ENCODE results near the gene LAMA2.

LAMA2 gene

GRCh38 chr6:129499843-129500219, 616.9 kb downstream of the LAMA2 start:
- Mint-ChIP-seq H3K4me1 (peaks cover 83% of the 10 kb centered on the region), H3K4me3 (no peak overlapping the region), H3K27me3 (no peaks in the 10 kb centered on the region), H3K9me3 (peaks cover 5% of the 10 kb centered on the region), H3K36me3 (ENCODE audit: low read depth) (peaks cover 10% of the 10 kb centered on the region), H3K27ac (no peak overlapping the region)
- no peak for ATAC-seq
- DNase-seq: no peak

DNA sequence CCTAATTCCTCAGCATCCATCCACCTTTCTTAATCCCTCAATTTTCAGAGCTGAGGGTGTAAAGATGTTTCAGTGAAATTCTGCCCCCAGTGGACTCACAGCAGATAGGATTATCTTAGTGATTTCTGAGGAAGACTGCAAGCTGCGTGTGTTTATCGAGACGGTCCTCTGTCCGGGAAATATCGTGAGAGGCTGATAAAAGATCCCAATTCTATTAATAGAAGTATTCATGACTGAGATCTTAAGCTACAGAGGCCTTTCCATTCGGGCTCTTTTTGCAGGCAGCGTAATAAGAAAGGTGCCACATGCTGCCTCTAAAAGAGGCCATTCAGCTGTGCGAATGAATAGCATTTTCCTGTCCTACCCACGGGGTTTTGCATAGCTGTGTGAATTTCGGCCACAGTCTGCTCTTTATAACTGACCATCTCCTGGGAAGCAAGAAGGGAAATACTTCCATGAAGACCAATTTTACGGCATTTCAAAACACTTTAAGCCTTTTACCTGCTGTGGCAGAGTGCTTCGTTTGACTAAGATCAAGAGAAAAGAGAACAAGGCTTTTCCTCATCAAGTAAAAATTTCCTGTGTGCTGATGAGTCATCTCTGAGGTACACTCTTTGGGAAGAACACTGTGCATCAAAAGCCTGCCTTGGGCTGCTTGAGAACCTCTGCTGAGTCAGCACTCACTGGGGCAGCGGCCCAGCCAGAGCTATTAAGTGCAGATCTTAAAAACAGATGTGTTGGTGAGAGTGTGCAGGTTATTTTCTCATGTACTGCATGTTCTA, 618.2 kb downstream of the LAMA2 start:
- H3K27me3 Mint-ChIP-seq: no peaks in the 10 kb centered on the region
- ATAC-seq: peak; percentile 64
- peaks cover 70% of the 10 kb centered on the region for H3K4me1 Mint-ChIP-seq

DNA sequence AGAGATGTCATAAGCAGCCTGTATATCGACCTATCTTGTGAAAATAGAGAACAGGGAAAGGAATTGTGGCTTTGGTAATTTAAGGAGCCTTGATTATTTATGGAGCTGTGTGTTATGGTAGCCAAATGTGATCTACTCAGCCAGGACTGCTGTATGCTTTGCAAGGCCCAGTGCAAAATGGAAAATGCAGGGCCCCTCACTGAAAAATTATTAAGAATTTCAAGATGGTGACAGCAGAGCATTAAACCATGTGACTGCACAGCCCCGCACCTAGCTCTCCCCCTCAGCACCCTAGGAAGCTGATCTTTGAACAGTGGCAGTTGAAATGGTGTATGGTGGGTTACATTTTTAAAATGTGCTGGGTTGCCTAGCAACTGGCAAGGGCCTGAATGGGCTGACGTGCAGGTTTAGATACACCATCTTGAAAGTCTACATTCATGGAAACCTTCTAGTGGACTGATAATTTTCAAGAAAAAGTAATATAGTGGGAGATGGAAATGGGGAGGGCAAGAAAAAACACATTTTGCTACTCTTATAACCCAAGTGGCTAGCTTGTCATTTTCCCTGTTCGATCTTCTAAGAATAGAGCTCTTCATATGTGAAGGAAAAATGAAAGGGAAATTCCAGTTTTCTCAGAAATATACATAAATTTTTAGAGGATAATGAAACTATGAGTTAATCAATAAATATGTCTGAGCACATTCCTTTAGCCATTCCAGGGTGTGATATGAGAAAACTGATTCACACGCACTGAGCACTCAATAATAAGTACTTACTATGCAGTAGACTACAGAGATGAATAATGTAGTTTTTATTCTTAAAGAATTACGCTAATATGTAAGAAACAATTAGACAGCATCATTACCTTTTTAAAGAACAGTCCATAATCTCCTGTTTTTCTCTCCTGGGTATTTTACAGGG, 619.1 kb downstream of the LAMA2 start:
- ATAC-seq (no peak), DNase-seq (no peak)
- Mint-ChIP-seq H3K36me3 (ENCODE audit: low read depth) (no peaks in the 10 kb centered on the region), H3K4me1 (peaks cover 62% of the 10 kb centered on the region), H3K27me3 (no peaks in the 10 kb centered on the region), H3K27ac (peak overlapping the region; percentile 56), H3K9me3 (no peaks in the 10 kb centered on the region), H3K4me3 (no peak overlapping the region)

More for the DNA sequence above, 618.2 kb downstream of the LAMA2 start:
- Mint-ChIP-seq H3K36me3 (ENCODE audit: low read depth) (no peaks in the 10 kb centered on the region), H3K27ac (peak overlapping the region; percentile 56), H3K4me3 (no peak overlapping the region), H3K9me3 (no peaks in the 10 kb centered on the region)
- no peak for DNase-seq

DNA sequence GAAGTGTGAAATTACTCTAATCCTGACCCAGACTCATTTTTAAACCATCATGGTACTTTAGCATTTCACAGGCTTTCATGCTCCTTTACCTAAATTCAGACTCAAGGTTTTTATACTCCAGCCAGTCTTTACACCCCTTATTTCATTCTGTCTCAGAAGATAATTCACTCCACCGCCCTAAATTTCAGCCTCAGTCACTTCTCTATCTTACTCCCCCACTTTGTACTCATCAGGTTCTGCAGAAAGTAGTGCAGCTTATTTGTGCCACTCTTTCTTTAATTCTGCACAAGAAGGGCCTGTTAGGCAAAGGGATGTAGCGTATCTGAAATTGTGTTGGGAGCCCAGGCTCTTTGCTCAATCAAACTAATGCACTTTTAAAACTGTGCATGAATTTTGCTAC, 621.5 kb downstream of the LAMA2 start:
- no peak for ATAC-seq
- Mint-ChIP-seq H3K27me3 (no peaks in the 10 kb centered on the region), H3K27ac (no peak overlapping the region), H3K9me3 (no peaks in the 10 kb centered on the region), H3K4me1 (peaks cover 37% of the 10 kb centered on the region), H3K4me3 (no peak overlapping the region), H3K36me3 (ENCODE audit: low read depth) (no peaks in the 10 kb centered on the region)
- DNase-seq: no peak

- H3K27ac Mint-ChIP-seq: no peak overlapping the region
- no peaks in the 10 kb centered on the region for H3K27me3 Mint-ChIP-seq
- ATAC-seq: no peak
- no peak for DNase-seq
- peaks cover 17% of the 10 kb centered on the region for H3K4me1 Mint-ChIP-seq
- H3K9me3 Mint-ChIP-seq: no peaks in the 10 kb centered on the region
- no peaks in the 10 kb centered on the region for H3K36me3 Mint-ChIP-seq (ENCODE audit: low read depth)
- H3K4me3 Mint-ChIP-seq: no peak overlapping the region
Measured at GRCh38 chr6:129507059-129507807, 624.3 kb downstream of the LAMA2 start.

GRCh38 chr6:129507846-129508245, 624.9 kb downstream of the LAMA2 start:
- Mint-ChIP-seq H3K9me3 (no peaks in the 10 kb centered on the region), H3K27ac (no peak overlapping the region), H3K4me1 (peaks cover 13% of the 10 kb centered on the region), H3K27me3 (no peaks in the 10 kb centered on the region), H3K4me3 (no peak overlapping the region), H3K36me3 (ENCODE audit: low read depth) (no peaks in the 10 kb centered on the region)
- ATAC-seq (no peak), DNase-seq (no peak)

GRCh38 chr6:129508477-129509145, 625.7 kb downstream of the LAMA2 start:
- no peak overlapping the region for H3K27ac Mint-ChIP-seq
- H3K4me1 Mint-ChIP-seq: peaks cover 7% of the 10 kb centered on the region
- DNase-seq (no peak), ATAC-seq (no peak)
- H3K36me3 Mint-ChIP-seq (ENCODE audit: low read depth): no peaks in the 10 kb centered on the region
- H3K4me3 Mint-ChIP-seq: no peak overlapping the region
- H3K9me3 Mint-ChIP-seq: no peaks in the 10 kb centered on the region
- H3K27me3 Mint-ChIP-seq: no peaks in the 10 kb centered on the region

DNA sequence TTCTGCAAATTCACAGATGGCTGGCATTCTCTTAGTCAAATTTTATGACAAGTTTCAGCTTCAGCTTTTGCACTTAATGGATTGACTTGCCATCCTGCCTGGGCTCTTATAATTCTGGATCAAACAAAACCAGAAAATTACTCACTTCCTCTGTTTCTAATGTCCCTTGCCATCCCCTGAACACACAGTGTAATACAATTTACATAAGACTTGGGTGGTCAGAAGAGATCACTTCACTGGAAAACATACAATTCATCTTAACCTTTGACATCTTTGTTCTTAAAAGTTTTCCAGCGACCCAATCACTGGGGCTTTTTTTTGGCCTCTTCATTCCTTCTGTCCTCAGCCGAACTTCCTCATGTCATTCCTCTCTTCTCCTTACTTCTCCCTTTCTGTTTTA, 628.0 kb downstream of the LAMA2 start:
- Mint-ChIP-seq H3K27ac (no peak overlapping the region), H3K9me3 (no peaks in the 10 kb centered on the region), H3K27me3 (no peaks in the 10 kb centered on the region), H3K4me3 (no peak overlapping the region), H3K36me3 (ENCODE audit: low read depth) (no peaks in the 10 kb centered on the region), H3K4me1 (peaks cover 7% of the 10 kb centered on the region)
- DNase-seq: no peak
- ATAC-seq: peak; percentile 40

DNA sequence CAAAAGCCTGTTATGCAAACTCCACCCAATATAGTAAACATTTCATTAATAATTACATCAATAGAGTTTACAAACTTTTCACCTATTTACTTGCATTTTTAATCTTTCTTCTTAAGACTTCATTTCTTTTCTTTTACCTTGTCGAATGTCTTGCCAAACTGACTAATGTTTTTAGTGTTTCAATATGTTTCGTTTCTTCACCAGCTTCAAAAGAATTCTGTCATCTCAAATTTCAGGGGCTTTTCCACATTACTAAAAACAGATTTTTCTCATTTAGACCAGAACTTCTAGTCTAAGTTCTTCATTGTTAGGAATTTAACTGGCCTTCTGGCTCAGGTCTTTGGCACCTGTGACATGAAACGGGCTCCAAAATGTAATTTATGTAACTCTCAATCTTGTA, 630.5 kb downstream of the LAMA2 start:
- H3K4me3 Mint-ChIP-seq: no peak overlapping the region
- H3K36me3 Mint-ChIP-seq (ENCODE audit: low read depth): peaks cover 3% of the 10 kb centered on the region
- no peak for ATAC-seq
- H3K27ac Mint-ChIP-seq: no peak overlapping the region
- peaks cover 7% of the 10 kb centered on the region for H3K4me1 Mint-ChIP-seq
- H3K9me3 Mint-ChIP-seq: no peaks in the 10 kb centered on the region
- H3K27me3 Mint-ChIP-seq: no peaks in the 10 kb centered on the region
- no peak for DNase-seq

DNA sequence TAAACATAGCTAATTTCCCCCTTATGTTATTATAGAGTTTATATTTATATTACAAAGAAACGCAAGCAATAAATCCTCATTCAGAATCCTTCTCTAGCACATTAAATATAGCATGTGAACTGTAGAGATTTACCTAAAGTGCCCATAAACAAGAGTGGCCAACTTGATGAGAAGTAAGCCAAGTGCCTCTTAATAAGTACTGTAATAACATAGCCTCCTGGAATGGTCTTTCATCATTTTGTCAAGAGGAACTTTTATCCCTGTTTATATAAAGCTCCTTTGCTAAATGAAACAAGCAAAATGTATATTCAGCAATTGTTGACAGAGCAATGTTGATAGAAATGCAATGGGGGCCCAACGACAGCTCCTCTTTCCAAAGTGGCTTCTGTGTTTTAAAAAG, 632.1 kb downstream of the LAMA2 start:
- DNase-seq (no peak), ATAC-seq (no peak)
- Mint-ChIP-seq H3K9me3 (no peaks in the 10 kb centered on the region), H3K36me3 (ENCODE audit: low read depth) (peaks cover 3% of the 10 kb centered on the region), H3K27me3 (no peaks in the 10 kb centered on the region), H3K4me1 (peaks cover 7% of the 10 kb centered on the region), H3K27ac (no peak overlapping the region), H3K4me3 (no peak overlapping the region)

GRCh38 chr6:129516005-129516404, 633.1 kb downstream of the LAMA2 start:
- DNase-seq (no peak), ATAC-seq (no peak)
- H3K27me3 Mint-ChIP-seq: no peaks in the 10 kb centered on the region

GRCh38 chr6:129516787-129517186, 633.8 kb downstream of the LAMA2 start:
- Mint-ChIP-seq H3K4me3 (no peak overlapping the region), H3K27ac (no peak overlapping the region), H3K9me3 (no peaks in the 10 kb centered on the region), H3K36me3 (ENCODE audit: low read depth) (peaks cover 3% of the 10 kb centered on the region), H3K27me3 (no peaks in the 10 kb centered on the region), H3K4me1 (peaks cover 7% of the 10 kb centered on the region)
- DNase-seq: no peak
- no peak for ATAC-seq

More at GRCh38 chr6:129516005-129516404, 633.1 kb downstream of the LAMA2 start:
- no peak overlapping the region for H3K27ac Mint-ChIP-seq
- H3K4me3 Mint-ChIP-seq: no peak overlapping the region
- H3K9me3 Mint-ChIP-seq: no peaks in the 10 kb centered on the region
- peaks cover 5% of the 10 kb centered on the region for H3K4me1 Mint-ChIP-seq
- peaks cover 3% of the 10 kb centered on the region for H3K36me3 Mint-ChIP-seq (ENCODE audit: low read depth)

DNA sequence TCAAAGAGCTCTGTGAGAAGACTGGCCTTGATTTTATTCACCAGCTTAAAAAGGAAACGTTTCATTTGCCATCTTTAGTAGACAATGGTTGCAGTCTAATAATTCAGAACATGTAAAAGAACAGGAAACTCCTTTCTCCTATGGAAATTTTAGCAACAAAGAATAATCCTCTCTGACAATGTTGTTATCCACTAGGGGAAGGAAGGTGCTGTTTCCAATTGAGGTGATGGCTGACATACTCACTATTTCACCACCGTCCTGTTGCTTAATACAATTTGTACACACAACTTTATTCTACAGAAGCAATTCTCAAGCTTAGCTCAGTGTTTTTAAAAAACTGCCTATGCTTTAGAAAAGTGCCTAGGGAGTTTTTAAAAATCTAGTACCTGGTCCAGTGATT, 634.4 kb downstream of the LAMA2 start:
- H3K4me1 Mint-ChIP-seq: peaks cover 7% of the 10 kb centered on the region
- H3K27me3 Mint-ChIP-seq: no peaks in the 10 kb centered on the region
- DNase-seq (no peak), ATAC-seq (no peak)
- H3K27ac Mint-ChIP-seq: no peak overlapping the region
- peaks cover 3% of the 10 kb centered on the region for H3K36me3 Mint-ChIP-seq (ENCODE audit: low read depth)
- no peak overlapping the region for H3K4me3 Mint-ChIP-seq
- H3K9me3 Mint-ChIP-seq: no peaks in the 10 kb centered on the region

GRCh38 chr6:129519750-129520149, 636.8 kb downstream of the LAMA2 start:
- ATAC-seq: no peak
- no peak overlapping the region for H3K4me3 Mint-ChIP-seq
- H3K27ac Mint-ChIP-seq: no peak overlapping the region

More at GRCh38 chr6:129519750-129520149, 636.8 kb downstream of the LAMA2 start:
- Mint-ChIP-seq H3K27me3 (no peaks in the 10 kb centered on the region), H3K36me3 (ENCODE audit: low read depth) (peaks cover 3% of the 10 kb centered on the region), H3K4me1 (peaks cover 7% of the 10 kb centered on the region), H3K9me3 (no peaks in the 10 kb centered on the region)
- no peak for DNase-seq

Measured in activated naive CD8-positive, alpha-beta T cell treated with anti-CD3 and anti-CD28 coated beads, Interleukin-2, amount 50 U/mL, for 24 hours (primary cell).